ENCODE measurements around the gene CHRNA7.
"Not testable (repeated sequence)": the region's sequence is repeated elsewhere in the genome, so short reads cannot be mapped to it uniquely, and the experiment has no call there.

Gene CHRNA7

GRCh38 chr15:32120577-32121383 is 90.5 kb downstream of the CHRNA7 start:
- Histone ChIP-seq H3K9me3 (ENCODE audit: control insufficient read depth, insufficient read depth, low read length) (no peaks in the 10 kb centered on the region), H3K36me3 (ENCODE audit: insufficient read depth, low read length) (no peaks in the 10 kb centered on the region), H3K9ac (ENCODE audit: low read depth, low read length) (no peak overlapping the region), H3K4me1 (ENCODE audit: insufficient read depth, low read length) (no peaks in the 10 kb centered on the region)

- Histone ChIP-seq H3K9ac (ENCODE audit: low read depth, low read length) (no peak overlapping the region), H3K4me1 (ENCODE audit: insufficient read depth, low read length) (no peaks in the 10 kb centered on the region), H3K36me3 (ENCODE audit: insufficient read depth, low read length) (no peaks in the 10 kb centered on the region), H3K9me3 (ENCODE audit: control insufficient read depth, insufficient read depth, low read length) (no peaks in the 10 kb centered on the region)
Observed at GRCh38 chr15:32121384-32121695, 91.0 kb downstream of the CHRNA7 start.

DNA sequence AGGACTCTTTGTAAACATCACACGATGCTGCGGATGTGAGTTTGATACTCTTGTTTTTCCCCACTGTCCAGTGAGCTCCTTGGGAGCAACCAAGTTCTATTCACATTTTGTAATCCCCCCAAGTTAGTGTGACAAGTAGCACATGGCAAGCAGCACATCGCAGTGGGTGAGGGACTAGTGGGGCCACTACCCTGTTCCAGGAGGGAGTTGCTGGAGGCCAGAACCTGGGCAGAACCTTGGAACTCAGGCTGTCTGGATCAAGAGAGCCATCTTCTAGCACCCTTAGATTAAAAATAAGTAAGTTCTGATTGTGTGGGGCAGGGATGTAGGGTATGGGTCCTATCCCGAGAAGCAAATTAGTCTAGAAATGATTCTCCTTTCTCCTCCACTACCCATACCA is 91.7 kb downstream of the CHRNA7 start:
- no peaks in the 10 kb centered on the region for H3K36me3 ChIP-seq (ENCODE audit: insufficient read depth, low read length)
- H3K4me1 ChIP-seq (ENCODE audit: insufficient read depth, low read length) = no peaks in the 10 kb centered on the region
- H3K9me3 ChIP-seq (ENCODE audit: control insufficient read depth, insufficient read depth, low read length) = no peaks in the 10 kb centered on the region
- no peak overlapping the region for H3K9ac ChIP-seq (ENCODE audit: low read depth, low read length)

DNA sequence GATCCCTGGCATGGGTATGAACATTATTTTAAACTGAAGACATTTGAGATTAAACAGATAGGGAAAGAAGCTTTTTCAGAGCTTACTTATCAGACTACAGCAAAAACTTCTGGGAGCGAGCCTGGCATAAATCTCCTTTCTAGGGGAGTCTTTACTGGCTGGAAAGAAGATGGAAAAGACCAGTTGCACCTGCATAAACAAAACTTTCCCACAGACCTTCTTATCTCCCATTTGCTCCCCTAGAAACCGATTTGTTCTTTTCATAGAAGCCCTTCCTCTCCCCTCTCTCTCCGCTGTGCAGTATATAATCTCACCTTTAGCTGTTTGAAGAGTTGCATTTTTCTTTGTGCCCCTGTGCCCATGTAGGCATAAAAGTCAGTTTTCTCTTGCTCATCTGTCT is 93.2 kb downstream of the CHRNA7 start:
- Histone ChIP-seq H3K9me3 (ENCODE audit: control insufficient read depth, insufficient read depth, low read length) (no peaks in the 10 kb centered on the region), H3K36me3 (ENCODE audit: insufficient read depth, low read length) (no peaks in the 10 kb centered on the region), H3K4me1 (ENCODE audit: insufficient read depth, low read length) (no peaks in the 10 kb centered on the region), H3K9ac (ENCODE audit: low read depth, low read length) (no peak overlapping the region)

GRCh38 chr15:32124726-32125125 is 94.4 kb downstream of the CHRNA7 start:
- Histone ChIP-seq H3K9ac (ENCODE audit: low read depth, low read length) (no peak overlapping the region), H3K9me3 (ENCODE audit: control insufficient read depth, insufficient read depth, low read length) (no peaks in the 10 kb centered on the region), H3K36me3 (ENCODE audit: insufficient read depth, low read length) (no peaks in the 10 kb centered on the region), H3K4me1 (ENCODE audit: insufficient read depth, low read length) (no peaks in the 10 kb centered on the region)

- Histone ChIP-seq H3K4me1 (ENCODE audit: insufficient read depth, low read length) (no peaks in the 10 kb centered on the region), H3K36me3 (ENCODE audit: insufficient read depth, low read length) (no peaks in the 10 kb centered on the region), H3K9ac (ENCODE audit: low read depth, low read length) (no peak overlapping the region), H3K9me3 (ENCODE audit: control insufficient read depth, insufficient read depth, low read length) (no peaks in the 10 kb centered on the region)
Observed at GRCh38 chr15:32125595-32125994, 95.3 kb downstream of the CHRNA7 start.

DNA sequence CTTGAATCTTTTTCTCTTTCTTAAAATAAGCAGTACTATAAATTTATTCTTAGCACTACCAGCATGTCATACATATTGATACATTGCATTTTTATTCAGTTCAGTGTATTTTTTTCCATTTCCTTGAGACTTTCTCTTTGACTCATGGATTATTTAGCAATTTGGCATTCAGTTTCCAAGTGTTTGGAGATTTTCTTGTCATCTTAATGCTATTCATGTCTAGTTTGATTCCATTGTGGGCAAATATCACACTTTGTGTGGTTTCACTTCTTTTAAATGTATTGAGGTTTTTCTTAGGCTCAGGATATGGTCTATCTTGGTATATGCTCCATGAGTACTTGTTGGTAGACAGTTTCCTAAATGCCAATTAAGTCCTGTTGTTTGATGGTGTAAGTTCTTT is 99.5 kb downstream of the CHRNA7 start:
- no peak overlapping the region for H3K9ac ChIP-seq (ENCODE audit: low read depth, low read length)
- no peaks in the 10 kb centered on the region for H3K36me3 ChIP-seq (ENCODE audit: insufficient read depth, low read length)
- H3K9me3 ChIP-seq (ENCODE audit: control insufficient read depth, insufficient read depth, low read length) = no peaks in the 10 kb centered on the region
- no peaks in the 10 kb centered on the region for H3K4me1 ChIP-seq (ENCODE audit: insufficient read depth, low read length)

- Histone ChIP-seq H3K9me3 (ENCODE audit: control insufficient read depth, insufficient read depth, low read length) (no peaks in the 10 kb centered on the region), H3K36me3 (ENCODE audit: insufficient read depth, low read length) (no peaks in the 10 kb centered on the region), H3K9ac (ENCODE audit: low read depth, low read length) (no peak overlapping the region), H3K4me1 (ENCODE audit: insufficient read depth, low read length) (no peaks in the 10 kb centered on the region)
Observed at GRCh38 chr15:32130823-32131222, 100.5 kb downstream of the CHRNA7 start.

- H3K36me3 ChIP-seq (ENCODE audit: insufficient read depth, low read length) = no peaks in the 10 kb centered on the region
- H3K4me1 ChIP-seq (ENCODE audit: insufficient read depth, low read length) = no peaks in the 10 kb centered on the region
- no peaks in the 10 kb centered on the region for H3K9me3 ChIP-seq (ENCODE audit: control insufficient read depth, insufficient read depth, low read length)
- H3K9ac ChIP-seq (ENCODE audit: low read depth, low read length) = no peak overlapping the region
Observed at GRCh38 chr15:32131803-32132202, 101.5 kb downstream of the CHRNA7 start.

DNA sequence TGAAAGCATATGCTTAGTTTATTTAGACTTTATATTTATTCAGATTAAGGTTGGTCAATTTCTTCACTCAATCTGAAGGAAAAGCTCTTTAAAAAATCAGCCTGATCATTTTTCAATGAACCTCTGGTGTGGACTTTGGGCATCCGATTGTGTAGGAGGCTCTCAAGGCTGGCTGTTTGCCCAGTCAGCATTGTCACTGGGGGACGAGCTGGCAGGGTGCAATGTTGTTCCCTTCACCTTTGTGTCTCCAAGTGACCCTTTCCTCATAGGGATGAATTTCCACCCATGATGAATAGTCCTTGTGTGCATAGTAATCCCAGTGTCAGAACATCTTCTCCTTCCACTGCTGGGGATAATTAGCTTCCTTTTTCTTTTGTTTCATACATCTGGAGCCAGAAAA is 102.5 kb downstream of the CHRNA7 start:
- Histone ChIP-seq H3K9me3 (ENCODE audit: control insufficient read depth, insufficient read depth, low read length) (no peaks in the 10 kb centered on the region), H3K9ac (ENCODE audit: low read depth, low read length) (no peak overlapping the region), H3K36me3 (ENCODE audit: insufficient read depth, low read length) (no peaks in the 10 kb centered on the region), H3K4me1 (ENCODE audit: insufficient read depth, low read length) (no peaks in the 10 kb centered on the region)

- Histone ChIP-seq H3K36me3 (ENCODE audit: insufficient read depth, low read length) (no peaks in the 10 kb centered on the region), H3K9ac (ENCODE audit: low read depth, low read length) (no peak overlapping the region), H3K9me3 (ENCODE audit: control insufficient read depth, insufficient read depth, low read length) (no peaks in the 10 kb centered on the region), H3K4me1 (ENCODE audit: insufficient read depth, low read length) (no peaks in the 10 kb centered on the region)
Observed at GRCh38 chr15:32134842-32135241, 104.5 kb downstream of the CHRNA7 start.

- Histone ChIP-seq H3K4me1 (ENCODE audit: insufficient read depth, low read length) (no peaks in the 10 kb centered on the region), H3K9ac (ENCODE audit: low read depth, low read length) (no peak overlapping the region), H3K9me3 (ENCODE audit: control insufficient read depth, insufficient read depth, low read length) (no peaks in the 10 kb centered on the region), H3K36me3 (ENCODE audit: insufficient read depth, low read length) (no peaks in the 10 kb centered on the region)
Observed at GRCh38 chr15:32135335-32135734, 105.0 kb downstream of the CHRNA7 start.

DNA sequence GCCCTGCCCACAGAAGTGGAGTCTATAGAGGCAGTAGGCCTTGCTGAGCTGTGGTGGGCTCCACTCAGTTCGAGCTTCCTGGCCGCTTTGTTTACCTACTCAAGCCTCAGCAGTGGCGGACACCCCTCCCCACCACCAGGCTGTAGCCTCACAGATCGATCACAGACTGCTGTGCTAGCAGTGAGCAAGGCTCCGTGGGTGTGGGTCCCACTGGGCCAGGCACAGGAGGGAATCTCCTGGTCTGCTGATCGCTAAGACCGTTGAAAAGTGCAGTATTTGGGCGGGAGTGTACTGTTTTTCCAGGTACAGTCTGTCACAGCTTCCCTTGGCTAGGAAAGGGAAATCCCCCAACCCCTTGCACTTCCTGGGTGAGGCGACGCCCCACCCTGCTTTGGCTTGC is 115.2 kb downstream of the CHRNA7 start:
- H3K36me3 ChIP-seq (ENCODE audit: insufficient read depth, low read length); H3K9me3 ChIP-seq (ENCODE audit: control insufficient read depth, insufficient read depth, low read length); H3K4me1 ChIP-seq (ENCODE audit: insufficient read depth, low read length); H3K9ac ChIP-seq (ENCODE audit: low read depth, low read length): not testable (repeated sequence)

DNA sequence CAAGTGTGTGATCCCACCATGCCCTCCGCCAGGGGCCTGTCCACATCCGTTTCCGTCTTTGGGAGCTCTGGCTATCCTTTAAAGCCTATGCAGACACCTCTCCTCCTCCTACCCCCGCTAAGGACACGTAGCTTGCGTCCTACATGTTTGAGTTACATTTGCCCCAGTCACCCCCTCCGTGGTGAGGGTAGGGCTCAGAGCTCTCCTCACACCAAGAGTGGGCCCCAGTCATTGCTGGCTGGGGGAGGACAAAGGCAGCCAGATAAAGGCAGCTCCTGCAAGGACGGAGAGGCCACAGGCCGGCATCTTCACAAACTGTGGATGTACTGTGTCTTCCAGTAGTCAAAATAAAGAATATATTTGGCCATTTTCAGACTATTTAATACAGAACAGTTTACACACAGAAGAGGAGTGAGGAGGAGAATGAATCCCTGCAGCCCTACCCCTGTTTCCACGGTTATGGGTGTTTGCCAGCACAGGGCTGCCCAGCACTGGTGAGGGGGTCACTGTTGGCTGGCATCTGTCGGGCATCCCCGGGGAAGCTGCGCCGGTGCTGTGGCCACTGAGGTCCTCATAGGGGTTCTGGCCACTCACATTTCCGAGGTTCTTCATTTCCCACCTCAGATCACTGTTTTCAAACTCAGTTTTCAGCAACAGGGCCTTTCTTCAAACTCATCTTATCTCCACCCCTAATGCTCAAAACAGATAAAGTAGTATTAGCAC is 118.7 kb downstream of the CHRNA7 start:
- no peaks in the 10 kb centered on the region for H3K36me3 ChIP-seq (ENCODE audit: insufficient read depth, low read length)
- H3K4me1 ChIP-seq (ENCODE audit: insufficient read depth, low read length) = peaks cover 6% of the 10 kb centered on the region; the same call in 1 of the 2 replicates
- H3K9ac ChIP-seq (ENCODE audit: low read depth, low read length) = no peak overlapping the region
- no peaks in the 10 kb centered on the region for H3K9me3 ChIP-seq (ENCODE audit: control insufficient read depth, insufficient read depth, low read length)

DNA sequence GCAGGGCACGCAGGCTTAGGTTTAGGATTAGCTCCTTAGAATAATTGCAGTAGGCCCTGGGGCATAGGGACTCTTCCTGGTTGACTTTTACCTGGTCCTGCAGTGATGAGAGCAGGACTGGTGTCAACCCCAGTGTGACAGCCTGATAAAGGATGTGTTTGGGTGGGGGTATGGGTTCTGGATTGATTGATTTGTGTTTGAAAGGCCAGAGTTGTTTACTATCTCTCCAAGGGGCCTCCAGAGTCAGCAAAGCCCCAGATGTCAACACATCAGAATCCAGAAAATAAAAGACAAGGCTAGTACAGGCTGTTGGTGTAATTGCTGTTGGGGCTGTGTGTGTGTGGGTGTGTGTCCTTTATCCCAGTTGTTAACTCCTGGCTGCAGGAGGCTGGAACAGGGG is 122.3 kb downstream of the CHRNA7 start:
- H3K9me3 ChIP-seq (ENCODE audit: control insufficient read depth, insufficient read depth, low read length) = no peaks in the 10 kb centered on the region
- H3K9ac ChIP-seq (ENCODE audit: low read depth, low read length) = no peak overlapping the region
- H3K36me3 ChIP-seq (ENCODE audit: insufficient read depth, low read length) = no peaks in the 10 kb centered on the region
- H3K4me1 ChIP-seq (ENCODE audit: insufficient read depth, low read length) = peaks cover 6% of the 10 kb centered on the region; the same call in 1 of the 2 replicates
